Measurements from ENCODE around the gene CTBP1.

Gene CTBP1

DNA sequence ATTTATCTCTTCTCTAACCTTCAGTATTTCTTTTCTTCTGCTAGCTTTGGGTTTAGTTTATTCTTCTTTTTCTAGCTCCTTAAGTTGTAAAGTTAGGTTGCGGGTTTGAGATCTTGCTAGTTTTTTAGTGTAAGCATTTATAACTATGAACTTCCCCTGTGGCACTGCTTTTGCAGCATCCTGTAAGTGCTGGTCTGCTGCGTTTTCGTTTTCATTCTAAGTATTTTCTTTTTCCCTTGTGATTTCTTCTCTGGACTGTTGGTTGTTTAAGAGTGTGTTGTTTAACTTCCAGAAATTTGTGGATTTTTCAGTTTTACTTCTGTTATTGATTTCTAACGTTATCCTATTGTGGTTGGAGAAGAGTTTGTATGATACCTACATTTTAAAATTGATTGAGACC lies 11.0 kb upstream of the CTBP1 start:
- TF ChIP-seq, protein P1, sequence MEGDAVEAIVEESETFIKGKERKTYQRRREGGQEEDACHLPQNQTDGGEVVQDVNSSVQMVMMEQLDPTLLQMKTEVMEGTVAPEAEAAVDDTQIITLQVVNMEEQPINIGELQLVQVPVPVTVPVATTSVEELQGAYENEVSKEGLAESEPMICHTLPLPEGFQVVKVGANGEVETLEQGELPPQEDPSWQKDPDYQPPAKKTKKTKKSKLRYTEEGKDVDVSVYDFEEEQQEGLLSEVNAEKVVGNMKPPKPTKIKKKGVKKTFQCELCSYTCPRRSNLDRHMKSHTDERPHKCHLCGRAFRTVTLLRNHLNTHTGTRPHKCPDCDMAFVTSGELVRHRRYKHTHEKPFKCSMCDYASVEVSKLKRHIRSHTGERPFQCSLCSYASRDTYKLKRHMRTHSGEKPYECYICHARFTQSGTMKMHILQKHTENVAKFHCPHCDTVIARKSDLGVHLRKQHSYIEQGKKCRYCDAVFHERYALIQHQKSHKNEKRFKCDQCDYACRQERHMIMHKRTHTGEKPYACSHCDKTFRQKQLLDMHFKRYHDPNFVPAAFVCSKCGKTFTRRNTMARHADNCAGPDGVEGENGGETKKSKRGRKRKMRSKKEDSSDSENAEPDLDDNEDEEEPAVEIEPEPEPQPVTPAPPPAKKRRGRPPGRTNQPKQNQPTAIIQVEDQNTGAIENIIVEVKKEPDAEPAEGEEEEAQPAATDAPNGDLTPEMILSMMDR (IDR thresholded peaks at IDR 0.05; ENCODE audit: control insufficient read depth, insufficient read depth, low read depth, low read length, missing control alignments), result no peak
- H3K4me3 ChIP-seq (ENCODE audit: control insufficient read depth, low read depth, low read length), result no peak overlapping the region
- no peak for DNase-seq (ENCODE audit: low read depth)

DNA sequence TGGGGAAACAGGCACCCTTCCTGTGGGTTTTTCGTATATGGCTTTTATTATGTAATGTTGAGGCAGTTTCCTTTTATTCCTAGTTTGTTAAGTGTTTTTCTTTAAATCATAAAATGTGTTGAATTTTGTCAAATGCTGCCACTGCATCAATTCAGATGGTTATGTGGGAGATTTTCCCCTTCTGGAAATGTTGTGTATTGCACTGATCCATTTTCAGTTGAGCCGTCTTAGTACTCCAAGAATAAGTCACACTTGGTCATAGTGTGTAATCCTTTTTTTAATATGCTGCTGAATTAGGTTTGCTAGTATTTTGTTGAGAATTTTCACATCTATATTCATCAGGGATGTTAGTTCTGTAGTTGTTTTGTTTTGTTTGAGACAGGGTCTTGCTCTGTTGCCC lies 9.5 kb upstream of the CTBP1 start:
- DNase-seq (ENCODE audit: low read depth), result no peak
- TF ChIP-seq, protein P1 (IDR thresholded peaks at IDR 0.05; ENCODE audit: control insufficient read depth, insufficient read depth, low read depth, low read length, missing control alignments), result peak; percentile 2
- H3K4me3 ChIP-seq (ENCODE audit: control insufficient read depth, low read depth, low read length), result no peak overlapping the region

DNA sequence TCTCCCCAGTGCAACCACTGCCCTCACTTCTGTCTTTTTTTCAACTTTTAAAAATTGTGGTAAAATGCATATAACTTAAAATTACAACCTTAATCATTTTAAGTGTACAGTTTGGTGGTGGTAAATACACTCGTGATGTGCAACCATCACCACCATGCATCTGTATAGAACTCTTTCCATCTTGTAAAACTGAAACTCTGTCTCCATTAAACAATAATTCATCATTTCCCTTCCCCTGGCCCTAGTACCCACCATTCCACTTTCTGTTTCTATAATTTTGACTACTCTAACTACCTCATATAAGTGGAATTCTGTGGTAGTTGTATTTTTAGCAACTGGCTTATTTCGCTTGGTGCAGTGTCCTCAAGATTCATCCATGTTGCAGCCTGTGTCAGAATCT lies 6.8 kb upstream of the CTBP1 start:
- no peak for DNase-seq (ENCODE audit: low read depth)
- TF ChIP-seq, protein P1 (IDR thresholded peaks at IDR 0.05; ENCODE audit: control insufficient read depth, insufficient read depth, low read depth, low read length, missing control alignments), result no peak
- H3K4me3 ChIP-seq (ENCODE audit: control insufficient read depth, low read depth, low read length), result no peak overlapping the region

DNA sequence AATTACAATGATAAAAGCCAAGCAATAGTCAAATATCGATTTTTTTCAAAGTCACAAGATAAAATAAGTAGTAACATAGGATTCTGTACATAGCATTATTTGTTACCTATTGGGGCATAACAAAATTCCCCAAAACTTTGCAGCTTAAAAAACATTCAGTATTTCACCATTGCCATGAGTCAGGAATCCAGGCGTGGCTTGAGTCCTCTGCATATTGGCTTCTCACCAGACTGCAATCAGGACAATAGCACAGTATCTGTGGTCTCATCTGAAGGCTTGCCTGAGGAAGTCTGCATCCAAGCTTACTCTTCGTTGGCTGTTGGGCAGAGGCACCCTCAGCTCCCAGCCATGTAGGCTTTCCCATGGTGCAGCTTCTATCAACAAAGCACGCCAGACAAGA lies 6.2 kb upstream of the CTBP1 start:
- TF ChIP-seq, protein P1 (IDR thresholded peaks at IDR 0.05; ENCODE audit: control insufficient read depth, insufficient read depth, low read depth, low read length, missing control alignments), result no peak
- no peak for DNase-seq (ENCODE audit: low read depth)
- H3K4me3 ChIP-seq (ENCODE audit: control insufficient read depth, low read depth, low read length), result no peak overlapping the region

DNA sequence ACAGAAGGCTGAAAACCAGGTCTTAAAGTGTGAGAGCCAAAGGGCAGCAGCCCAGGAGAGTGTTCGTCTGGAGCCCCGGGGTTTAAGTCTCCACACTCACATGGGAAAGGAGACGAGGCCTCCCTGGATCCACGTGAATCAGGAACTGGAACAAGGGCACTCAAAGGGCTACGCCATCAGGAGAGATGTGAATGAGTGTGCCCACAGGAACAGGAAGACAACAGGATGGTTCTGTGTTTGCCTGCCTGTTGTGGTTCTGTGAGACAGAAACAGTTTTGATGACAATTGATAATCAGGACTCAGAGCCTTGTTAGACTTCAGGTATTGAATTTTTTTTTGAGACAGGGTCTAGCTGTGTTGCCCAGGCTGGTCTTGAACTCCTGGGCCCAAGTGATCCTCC lies 4.9 kb upstream of the CTBP1 start:
- no peak for DNase-seq (ENCODE audit: low read depth)
- TF ChIP-seq, protein P1 (IDR thresholded peaks at IDR 0.05; ENCODE audit: control insufficient read depth, insufficient read depth, low read depth, low read length, missing control alignments), result no peak
- no peak overlapping the region for H3K4me3 ChIP-seq (ENCODE audit: control insufficient read depth, low read depth, low read length)

DNA sequence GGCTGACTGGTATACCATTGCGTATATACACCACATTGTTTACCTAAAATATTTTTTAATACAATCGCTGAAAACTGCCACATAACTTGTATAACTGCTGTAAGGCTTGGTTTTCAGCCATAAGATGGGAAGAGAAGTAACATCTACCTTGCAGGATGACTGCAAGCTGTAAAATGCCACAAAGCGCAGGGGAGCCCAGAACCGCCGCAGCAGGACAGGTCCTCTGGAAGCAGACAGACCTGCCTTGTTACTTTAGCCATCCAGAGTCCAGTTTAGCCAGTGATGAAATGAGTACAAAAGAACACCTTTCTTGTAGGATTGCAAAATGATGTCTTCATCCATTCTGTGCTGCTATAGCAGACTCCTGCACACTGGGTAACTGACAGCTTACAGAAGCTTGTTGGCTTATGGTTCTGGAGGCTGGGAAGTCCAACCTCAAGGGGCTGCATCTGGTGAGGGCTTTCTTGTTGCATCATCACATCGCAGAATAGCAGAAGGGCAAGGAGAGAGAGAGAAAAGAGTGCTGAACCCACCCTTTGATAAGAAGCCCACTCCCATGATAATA lies 4.1 kb upstream of the CTBP1 start:
- no peak for DNase-seq (ENCODE audit: low read depth)
- H3K4me3 ChIP-seq (ENCODE audit: control insufficient read depth, low read depth, low read length), result no peak overlapping the region
- TF ChIP-seq, protein P1 (IDR thresholded peaks at IDR 0.05; ENCODE audit: control insufficient read depth, insufficient read depth, low read depth, low read length, missing control alignments), result no peak

DNA sequence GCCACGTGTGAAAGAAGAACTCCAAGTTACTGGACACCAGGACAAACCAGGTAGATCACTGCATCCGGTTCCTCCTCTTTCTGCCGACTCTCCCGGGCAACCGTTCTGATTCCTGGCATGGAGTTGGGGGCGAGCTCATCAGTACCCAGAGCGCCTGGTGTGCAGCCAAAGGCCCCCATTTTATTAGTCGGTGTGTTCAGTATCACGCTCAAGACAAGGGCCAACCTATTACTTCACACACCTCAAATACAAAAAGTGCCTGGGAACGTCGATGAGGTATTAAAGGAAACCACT lies 2.8 kb upstream of the CTBP1 start:
- TF ChIP-seq, protein P1 (IDR thresholded peaks at IDR 0.05; ENCODE audit: control insufficient read depth, insufficient read depth, low read depth, low read length, missing control alignments), result no peak
- no peak for DNase-seq (ENCODE audit: low read depth)
- H3K4me3 ChIP-seq (ENCODE audit: control insufficient read depth, low read depth, low read length), result no peak overlapping the region
